ENCODE data around the gene NPTX2.
A peak's percentile ranks its signal among the peaks of the same experiment; 100 is the strongest.

NPTX2 gene

DNA sequence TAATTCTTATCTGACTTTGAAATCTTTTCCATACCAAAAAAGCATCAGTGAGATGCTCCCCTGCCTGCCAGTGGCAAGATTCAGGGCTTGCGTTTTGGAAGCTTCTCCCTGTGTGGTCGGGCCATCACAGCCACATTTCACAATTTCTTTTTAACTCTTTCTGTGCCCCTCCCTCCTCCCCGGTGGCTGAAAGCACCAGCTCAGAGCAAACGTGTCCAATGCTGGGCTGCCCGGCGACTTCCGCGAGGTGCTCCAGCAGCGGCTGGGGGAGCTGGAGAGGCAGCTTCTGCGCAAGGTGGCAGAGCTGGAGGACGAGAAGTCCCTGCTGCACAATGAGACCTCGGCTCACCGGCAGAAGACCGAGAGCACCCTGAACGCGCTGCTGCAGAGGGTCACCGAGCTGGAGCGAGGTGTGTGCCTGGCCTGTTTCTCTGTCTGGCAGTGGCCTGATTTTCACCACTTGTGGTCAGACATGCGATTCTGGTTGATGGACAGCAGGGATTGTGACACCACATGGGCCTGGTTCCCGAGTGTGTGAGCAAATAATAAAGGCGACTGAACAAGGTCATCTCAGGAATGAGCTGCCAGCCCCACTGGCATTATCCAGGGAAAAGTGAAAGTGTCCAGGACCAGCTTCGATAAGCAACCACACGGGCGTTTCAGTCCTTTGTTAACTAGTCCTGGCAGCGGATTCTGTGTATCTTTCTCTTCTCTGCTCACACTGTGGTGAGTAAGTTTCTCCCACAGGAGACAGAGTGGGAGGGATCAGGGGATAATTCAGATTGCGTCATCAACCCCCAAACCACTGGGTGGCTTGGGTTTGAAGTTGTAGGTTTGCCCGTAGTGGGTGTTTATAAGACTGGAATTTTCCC lies 2.6 kb downstream of the NPTX2 start:
- DNase-seq (ENCODE audit: low spot score) = peak; percentile 59

DNA sequence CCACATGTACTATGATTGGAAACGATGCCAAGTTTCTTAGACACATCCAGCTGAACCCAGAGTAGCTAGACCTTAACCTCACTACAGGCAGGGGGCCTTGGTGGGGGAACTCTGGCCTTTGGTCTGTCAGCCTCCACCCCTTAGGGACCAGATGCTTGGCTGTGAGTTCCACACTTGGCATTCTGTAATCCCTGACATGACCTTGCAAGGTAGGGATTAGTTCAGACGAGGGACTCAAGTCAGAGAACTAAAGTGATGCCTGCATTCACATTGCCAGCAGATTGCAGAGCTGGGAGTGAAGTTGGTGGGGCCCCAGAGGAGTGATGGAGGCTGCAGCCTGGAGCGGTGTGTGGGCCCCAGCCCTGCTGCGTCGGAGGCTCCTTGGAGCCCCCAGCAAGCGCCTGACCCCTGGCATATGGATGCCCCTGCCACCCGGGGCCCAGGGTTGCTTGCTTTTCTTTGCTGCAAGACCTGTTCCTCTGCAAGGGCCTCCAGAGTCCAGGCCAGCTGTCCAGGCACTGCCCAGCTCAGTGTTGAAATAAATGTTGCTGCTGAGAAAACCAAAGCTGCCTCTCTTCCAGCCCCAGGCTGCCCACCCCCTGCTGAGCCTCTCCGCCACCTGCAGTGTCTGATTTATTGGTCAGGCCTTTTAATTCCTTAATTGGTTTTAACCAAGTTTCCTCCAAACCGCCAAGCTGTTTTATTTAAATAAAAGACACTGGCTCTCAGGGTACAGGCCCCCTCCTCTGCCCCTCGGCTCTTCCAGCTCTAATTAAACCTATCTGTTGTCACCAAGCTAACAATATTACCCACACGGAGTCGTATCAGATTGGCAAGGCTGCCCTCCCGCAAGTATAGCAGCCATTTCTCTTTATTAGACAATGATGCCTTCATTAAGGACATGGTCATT lies 4.7 kb downstream of the NPTX2 start:
- no peak for DNase-seq (ENCODE audit: low spot score)

DNA sequence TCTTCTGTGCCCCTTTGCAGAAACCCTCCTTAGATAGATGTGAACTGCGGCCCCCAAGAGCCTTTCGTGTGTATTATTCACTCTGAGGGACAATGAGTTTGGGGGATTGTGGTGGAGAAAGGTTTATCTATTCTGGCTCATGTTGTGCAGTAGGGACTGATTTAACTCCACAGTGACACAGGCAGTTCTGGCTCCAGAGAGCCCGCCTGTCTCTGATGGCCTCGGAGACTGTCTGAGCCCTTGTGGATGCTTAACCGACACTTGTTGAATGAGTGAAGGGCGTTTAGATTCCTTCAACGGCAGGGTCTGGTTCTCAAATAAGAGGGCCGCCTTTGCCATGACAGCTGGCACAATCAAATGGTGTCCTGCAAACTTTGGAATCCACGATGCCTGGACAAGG lies 5.8 kb downstream of the NPTX2 start:
- no peak for DNase-seq (ENCODE audit: low spot score)

DNA sequence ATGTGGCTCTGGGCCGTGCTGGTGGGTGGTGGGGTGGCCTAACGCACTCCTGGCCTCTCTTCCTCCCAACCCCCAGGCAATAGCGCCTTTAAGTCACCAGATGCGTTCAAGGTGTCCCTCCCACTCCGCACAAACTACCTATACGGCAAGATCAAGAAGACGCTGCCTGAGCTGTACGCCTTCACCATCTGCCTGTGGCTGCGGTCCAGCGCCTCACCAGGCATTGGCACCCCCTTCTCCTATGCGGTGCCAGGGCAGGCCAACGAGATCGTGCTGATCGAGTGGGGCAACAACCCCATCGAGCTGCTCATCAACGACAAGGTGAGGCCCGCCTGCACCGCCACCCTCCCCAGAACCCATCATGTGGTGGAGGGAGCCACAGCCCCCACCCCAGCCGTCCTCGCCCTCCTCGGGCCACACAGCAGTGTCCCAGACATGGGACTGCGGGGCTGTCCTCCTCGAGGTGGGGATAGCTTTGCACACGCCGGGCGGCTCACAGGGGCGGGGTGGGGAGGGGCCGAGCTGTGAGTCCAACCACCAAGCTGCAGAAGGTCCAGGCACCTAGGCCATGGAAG lies 7.8 kb downstream of the NPTX2 start:
- DNase-seq (ENCODE audit: low spot score) = no peak

DNA sequence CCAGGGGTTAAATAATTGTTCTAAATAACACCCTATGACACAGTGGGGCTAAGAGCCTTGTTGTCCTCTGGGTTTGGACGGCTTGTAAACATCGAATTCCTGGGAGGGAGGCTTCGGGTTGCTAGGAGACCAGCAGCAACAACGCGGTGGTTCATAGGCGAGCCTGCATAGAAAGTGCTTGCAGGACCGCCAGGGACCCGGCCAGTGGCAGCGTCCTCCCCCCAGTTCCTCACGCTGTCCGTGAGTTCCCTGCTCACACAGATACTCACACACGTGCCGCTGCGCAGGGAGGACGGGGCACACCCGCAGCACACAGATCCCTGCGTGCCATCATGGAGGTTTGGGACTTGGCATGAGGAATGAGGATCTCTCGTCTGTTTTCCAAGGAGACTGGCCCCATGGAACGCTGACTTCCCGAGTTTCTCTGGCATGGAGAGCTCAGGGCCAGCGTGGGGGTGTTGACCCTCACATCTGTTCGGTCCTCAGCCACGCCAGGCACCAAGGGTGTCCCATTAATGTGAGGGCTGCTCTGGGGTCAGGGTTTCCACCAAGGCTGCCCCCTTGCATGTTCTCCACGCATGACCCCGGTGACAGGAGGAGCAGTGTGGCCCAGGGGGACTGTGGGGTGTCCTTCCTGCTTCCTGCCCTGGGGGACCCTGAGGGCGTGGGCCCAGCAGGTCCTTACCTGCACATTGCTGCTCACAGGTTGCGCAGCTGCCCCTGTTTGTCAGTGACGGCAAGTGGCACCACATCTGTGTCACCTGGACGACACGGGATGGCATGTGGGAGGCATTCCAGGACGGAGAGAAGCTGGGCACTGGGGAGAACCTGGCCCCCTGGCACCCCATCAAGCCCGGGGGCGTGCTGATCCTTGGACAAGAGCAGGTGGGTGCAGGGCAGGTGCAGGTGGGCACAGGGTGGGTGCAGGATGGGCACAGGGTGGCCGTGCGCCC lies 9.7 kb downstream of the NPTX2 start:
- peak; percentile 81 for DNase-seq (ENCODE audit: low spot score)

DNA sequence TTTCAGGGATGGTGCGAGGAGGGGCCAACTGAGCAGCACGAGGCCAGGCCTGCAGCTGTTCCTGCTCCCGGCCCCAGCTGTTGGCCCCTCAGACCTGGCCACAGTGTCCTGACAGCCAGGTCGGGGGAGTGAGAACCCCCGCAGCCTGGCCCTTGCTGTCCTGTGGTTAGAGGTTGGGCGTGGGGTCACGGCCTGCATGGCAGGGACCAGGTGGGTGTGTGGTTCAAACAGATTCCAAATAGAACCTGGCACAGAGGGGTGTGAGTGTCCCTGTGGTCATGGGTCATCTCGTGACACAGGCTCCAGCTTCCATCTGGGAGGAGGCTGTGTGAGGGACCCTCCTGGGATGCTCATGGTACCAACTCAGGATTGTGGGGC lies 10.3 kb downstream of the NPTX2 start:
- DNase-seq (ENCODE audit: low spot score) = no peak

DNA sequence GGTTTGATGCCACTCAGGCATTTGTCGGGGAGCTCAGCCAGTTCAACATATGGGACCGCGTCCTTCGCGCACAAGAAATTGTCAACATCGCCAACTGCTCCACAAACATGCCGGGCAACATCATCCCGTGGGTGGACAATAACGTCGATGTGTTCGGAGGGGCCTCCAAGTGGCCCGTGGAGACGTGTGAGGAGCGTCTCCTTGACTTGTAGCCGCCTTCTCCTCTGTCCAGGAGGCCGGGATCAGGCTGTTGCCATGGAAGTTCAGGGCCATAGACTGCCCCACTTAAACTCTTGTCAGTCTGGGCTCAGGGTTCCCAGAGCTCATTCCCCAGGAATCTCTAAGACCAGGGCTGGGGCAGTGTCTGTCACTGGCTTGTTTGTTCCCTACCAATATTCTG lies 11.3 kb downstream of the NPTX2 start:
- no peak for DNase-seq (ENCODE audit: low spot score)

DNA sequence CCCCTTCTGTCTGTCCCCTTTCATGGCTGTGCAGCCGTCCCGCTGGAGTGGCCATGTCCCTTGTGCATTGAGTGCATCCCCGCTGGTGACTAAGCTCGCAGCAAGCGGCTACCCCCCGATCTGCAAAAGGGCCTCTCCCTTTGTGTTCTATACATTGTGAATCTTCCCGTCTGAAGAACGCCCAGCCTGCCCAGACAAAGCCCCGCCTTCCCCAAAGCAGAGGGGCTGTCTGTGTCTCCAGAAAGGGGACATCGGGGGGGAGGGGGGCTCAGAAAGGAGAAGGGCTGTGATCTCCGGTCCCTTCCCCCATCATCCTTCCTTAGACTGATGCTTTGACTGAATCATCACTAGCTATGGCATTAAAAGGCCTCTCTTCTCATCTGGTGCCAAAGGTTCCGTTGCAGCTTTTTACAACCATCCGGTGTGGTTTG lies 11.9 kb downstream of the NPTX2 start:
- peak; percentile 69 for DNase-seq (ENCODE audit: low spot score)

DNA sequence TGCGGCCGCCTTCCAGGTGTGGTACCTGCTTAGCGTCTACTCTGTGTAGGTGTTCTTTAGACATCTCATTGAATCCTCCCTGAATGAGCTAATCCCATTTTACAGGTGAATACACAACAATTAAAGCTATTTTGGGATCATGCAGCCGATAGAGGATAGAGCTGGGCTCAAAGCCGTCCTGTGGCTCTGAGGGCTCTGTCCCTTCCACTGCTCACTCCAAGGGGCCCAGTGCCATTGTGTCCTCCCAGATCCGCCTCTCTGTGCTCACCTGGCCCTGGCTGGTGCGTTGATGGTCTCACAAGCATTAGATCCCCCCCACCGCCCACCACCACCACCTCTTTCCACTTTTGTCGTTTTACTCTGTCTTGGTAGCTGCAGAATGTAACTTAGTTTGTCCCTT lies 13.1 kb downstream of the NPTX2 start:
- DNase-seq (ENCODE audit: low spot score) = no peak

DNA sequence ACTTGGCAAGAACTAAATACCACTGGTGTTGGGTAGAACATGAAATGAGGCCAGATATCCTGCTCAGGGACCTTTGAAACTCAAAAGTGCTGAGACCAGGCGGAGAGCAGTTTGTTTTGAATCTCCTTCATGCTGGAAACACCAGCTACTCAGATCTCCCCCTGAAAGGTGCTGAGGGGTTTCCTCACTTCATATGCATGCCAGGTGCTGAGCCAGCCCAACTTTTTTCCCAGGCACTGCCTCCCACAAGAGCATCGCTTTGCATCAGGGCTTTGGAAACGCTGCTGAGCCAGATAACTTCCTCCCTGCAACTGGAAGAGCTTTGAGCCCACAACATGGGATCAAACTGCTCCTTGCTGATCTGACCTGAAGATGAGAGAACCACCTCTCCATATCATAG lies 13.7 kb downstream of the NPTX2 start:
- no peak for DNase-seq (ENCODE audit: low spot score)

DNA sequence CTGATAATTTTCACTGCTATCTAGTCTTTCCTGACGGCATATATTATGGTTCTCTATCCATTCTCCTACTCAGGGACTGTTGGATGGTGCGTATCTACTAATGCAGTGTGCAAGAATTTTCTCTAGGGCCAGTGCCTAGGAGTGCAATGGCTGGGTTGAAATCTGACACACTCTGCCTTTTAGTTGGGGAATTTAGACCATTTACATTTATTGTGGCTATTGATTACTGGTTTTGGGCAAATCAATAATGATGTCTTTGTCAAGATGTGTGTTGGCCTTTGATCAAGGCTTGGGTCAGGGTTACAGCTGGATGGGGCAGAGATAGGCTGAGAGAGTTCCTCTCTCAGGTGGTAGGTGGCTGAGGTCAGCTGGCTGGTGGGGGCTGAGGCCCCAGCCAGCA lies 21.8 kb downstream of the NPTX2 start:
- DNase-seq (ENCODE audit: low spot score) = no peak

DNA sequence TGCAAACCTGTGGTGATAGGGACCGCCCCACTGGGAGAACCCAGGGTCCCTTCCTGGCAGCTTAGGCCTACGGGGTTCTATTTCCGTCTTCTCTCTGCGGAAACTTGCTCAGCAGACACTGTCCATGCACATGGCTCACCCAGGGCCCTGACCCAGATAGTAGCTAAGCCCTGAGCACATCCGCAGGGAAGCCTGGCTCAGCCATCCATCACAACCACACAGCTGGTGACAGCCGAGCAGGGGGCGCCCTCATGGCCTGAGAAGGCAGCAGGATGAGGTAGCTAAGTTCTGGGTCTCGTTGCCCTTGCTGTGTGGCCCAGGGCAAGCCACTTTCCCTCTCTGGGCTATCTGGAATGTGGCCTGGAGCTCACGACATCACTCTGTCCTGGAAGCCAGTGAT lies 23.3 kb downstream of the NPTX2 start:
- no peak for DNase-seq (ENCODE audit: low spot score)

DNA sequence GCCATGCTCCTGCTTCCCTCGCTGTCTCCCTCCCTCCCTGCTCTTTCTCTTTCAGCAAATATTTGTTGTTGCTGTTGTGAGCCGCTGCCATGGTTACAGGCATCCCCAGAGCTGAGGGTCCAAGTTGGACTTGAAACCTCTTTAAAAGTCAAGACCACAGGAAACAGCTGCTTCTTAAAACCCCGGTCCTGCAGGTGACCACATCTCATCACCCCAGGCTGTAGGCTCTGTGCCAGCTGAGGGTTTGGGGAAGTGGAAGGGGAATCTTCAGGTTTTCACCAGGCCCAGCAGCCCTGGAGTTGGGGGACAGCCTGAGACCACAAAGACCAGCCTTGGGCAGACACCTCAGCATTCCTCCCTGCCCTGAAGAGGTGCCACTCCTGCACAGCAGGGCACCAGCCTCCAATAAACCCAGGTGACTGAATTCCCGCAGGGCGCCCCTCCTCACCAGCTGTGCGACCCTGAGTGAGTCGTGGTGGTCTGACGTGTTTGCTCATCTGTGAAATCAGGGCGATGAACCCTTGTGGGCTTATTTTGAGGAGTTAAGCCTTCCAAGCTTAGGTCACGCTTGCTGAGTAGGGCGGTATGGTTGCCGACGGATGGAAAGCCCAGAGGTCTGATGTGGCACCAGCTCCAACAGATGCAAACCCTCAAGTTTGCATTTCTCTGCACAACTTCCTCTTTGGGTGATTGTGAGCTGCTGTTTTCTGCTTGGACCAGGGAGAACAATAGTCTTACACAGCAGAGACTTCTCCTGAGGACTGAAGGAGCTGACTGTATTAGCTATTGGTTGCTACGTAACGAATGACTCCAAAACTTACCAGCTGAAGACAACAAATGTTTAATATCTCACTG lies 24.8 kb downstream of the NPTX2 start:
- DNase-seq (ENCODE audit: low spot score) = no peak

DNA sequence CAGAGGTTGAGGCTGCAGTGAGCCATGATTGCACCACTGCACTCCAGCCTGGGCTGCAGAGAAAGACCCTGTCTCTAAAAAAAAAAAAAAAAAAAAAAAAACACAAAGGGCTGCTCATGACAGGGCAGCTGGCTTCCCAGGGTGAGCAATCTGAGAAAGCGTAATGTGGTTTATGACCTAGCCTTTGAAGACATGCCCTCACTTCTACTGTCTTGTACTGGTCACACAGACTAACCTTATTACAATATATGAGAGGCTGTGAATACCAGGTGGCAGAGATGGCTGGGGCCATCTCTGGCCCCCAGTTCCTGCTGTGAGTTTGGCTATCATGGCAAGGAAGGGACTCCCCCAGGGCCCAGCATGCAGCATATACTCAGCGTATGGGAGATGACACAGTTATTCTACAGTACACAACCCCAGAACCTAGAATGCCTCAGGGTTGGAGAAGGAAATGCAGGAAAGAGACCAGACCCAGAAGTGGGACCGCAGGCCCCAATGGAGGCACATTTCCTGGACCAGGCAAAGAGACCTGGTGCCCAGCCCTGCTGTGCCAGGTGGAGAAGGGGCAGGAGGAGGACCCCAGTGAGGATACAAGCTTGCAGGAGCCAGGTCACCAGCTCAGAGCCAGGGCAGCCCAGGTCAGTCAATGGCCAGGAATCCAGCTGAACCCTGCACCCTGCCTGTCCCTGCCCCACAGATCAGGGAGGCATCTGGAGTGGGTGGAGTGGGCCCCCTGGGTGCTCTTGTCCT lies 26.3 kb downstream of the NPTX2 start:
- no peak for DNase-seq (ENCODE audit: low spot score)

DNA sequence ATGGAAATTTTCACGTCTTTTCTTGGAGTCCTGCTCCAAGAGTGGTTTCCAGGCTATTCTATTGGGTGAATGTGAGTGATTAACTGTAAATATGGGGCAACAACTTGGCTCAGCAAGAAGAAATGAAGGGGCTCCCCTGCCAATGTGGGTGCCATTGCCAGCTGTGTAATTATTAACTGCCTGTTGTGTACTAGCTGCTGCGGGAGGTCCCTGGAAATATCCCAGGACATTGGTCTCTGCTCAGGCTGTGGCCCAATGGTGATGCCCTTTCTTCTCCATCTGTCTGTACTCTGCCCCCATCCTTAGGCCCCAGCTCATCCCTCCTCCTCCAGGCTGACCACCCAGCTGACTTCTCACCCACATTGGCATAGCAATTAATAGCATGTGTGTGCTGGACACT lies 29.4 kb downstream of the NPTX2 start:
- DNase-seq (ENCODE audit: low spot score) = no peak

DNA sequence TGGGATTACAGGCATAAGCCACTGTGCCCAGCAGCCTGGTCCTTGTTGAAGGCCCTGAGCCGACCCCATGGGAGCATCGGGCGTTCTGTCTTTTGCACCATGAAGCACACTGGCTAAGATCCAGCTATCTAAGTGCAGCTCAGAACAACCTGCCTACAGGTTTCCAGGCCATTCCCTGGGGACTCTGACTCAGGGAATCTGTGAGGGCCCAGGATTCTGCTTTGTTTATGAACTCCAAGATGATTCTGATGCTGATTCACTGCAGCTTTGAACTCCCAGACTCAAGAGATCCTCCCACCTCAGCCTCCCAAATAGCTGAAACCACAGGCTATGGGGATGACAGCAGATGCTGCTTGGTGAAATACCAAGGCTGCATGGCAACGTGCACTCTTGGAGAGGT lies 30.2 kb downstream of the NPTX2 start:
- DNase-seq (ENCODE audit: low spot score) = no peak

DNA sequence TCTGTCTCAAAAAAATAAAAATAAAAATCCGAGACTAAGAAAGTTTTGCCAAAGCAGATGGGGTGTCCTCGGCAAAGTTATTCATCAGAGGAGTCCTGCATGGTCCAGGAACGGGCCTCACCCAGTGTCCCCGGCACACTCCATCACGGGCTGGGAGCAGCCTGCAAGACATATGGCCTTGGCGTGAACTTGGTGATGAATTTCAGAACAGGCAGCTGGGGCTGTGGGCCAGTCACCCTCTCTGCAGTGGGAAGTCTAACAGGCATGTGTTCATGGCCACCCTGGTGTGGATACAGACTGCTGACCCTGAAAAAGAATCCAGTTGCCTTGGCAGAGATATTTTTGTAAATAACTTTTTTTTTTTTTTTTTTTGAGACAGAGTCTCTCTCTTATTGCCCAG lies 34.7 kb downstream of the NPTX2 start:
- no peak for DNase-seq (ENCODE audit: low spot score)

DNA sequence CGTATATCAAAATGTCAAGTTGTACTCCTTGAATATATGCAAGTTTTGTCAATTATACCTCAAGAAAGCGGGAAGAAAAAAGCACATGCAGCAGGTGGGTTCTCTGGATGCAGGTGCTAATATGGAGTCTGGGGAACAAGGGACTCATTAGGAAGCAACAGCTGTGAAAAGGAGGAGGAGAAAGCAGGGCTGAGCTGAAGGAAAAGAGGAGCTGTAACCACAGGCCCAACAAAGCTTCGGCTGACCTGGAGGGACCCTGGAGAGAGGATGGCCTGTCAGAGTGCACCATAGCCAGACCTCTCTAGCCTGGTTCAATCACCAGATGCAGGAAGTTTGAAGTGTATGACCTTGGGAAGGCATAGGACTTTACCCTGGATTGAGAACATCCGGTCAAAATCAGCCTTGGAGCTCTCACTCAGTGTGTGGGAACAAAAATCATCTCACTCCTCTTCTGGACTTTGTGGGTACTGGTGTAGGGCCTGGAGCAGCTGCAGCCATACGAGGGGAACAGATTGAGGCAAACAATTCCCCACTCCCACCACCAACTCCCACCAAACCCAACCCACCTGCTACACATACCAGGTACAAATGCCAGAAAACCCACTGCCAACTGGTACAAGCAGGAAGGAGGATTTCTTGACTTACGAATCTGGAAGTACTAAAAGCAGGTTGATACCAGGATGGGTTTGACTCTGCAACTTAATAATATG lies 36.7 kb downstream of the NPTX2 start:
- DNase-seq (ENCODE audit: low spot score) = no peak

DNA sequence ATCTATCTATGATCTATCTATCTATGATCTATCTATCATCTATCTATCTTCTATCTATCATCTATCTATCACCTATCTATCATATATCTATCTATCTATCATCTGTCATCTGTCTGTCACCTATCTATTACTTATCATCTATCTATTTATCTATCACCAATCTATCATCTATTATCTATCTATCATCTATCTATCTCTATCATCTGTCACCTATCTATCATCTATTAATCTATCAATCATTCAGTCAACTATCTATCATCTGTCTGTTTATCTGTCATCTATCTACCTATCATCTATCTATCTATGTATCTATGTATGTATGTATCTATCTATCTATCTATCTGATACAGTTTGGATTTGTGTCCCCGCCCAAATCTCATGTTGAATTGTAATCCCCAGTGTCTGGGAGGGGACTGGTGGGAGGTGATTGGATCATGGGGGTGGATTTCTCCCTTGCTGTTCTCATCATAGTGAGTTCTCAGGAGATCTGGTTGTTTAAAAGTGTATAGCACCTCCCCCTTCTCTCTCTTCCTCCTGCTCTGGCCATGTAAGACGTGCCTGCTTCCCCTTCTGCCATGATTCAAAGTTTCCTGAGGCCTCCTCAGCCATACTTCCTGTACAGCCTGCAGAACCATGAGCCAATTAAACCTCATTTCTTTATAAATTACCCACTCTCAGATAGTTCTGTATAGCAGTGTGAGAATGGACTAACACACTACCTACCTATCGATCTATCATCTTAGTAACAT lies 37.6 kb downstream of the NPTX2 start:
- no peak for DNase-seq (ENCODE audit: low spot score)
